GM12878 (cell line): Measurements from ENCODE around the gene ADD1. TPM values are rescaled to one million over a fixed set of nuclear protein-coding genes. Genes with fewer than 3 reads are reported as not detected.

ENCODE experiments used
- ATAC-seq: fragments of 200-7000 bp; cut with Tn5 transposase; 3 replicates; pipeline ENCODE4 v1.9.1; 2020; ENCODE audit warnings: mild to moderate bottlenecking, moderate library complexity
- BruUV-seq: library from RNA; stranded (reverse); fragments of 400-500 nt; replicated peaks from 2 replicates; lab custom pipeline; 2021; lab: Mats Ljungman, UMichigan
- CTCF ChIA-PET: fragments of 300-600 bp; sonication (Branson Sonifier 250); formaldehyde crosslinking; extraction: SDS; loops from one replicate; lab custom pipeline; 2021; ENCODE audit warnings: inconsistent platforms; lab: Yijun Ruan, JAX
- POLR2A ChIA-PET: fragments of 350-600 bp; formaldehyde crosslinking; extraction: SDS; loops from one replicate; lab custom pipeline; 2021; ENCODE audit warnings: inconsistent platforms; lab: Charles Lee
- RAD21 ChIA-PET: fragments of 300-600 bp; sonication (Branson Sonifier 250); formaldehyde crosslinking; loops from one replicate; lab custom pipeline; 2023; ENCODE audit warnings: antibody characterized with exemption; ENCODE audit not compliant: unreplicated experiment; lab: Charles Lee
- SMC1A ChIA-PET: fragments of 300-600 bp; sonication (Branson Sonifier 250); formaldehyde crosslinking; loops from one replicate; lab custom pipeline; 2023; ENCODE audit not compliant: unreplicated experiment, uncharacterized antibody; lab: Charles Lee
- DNase-seq: peaks from one replicate; pipeline ENCODE4 v3.0.0-alpha.2; 2011; ENCODE audit warnings: low read depth, low spot score
- FAIRE-seq: peaks from 3 replicates; lab custom pipeline; 2011; peaks lifted over from hg19 to GRCh38; lab: Jason Lieb, UNC
- H2AFZ ChIP-seq: 2 replicates; pipeline ENCODE4 v1.6.0; 2011; ENCODE audit warnings: low read depth, low read length, control low read depth; ENCODE audit not compliant: control insufficient read depth
- H3K27ac ChIP-seq: 2 replicates; pipeline ENCODE4 v1.5.1; 2011; ENCODE audit warnings: control low read depth; ENCODE audit not compliant: control insufficient read depth, insufficient read depth
- H3K27me3 ChIP-seq, 2 experiments: replicated peaks in 1 of 2; 2 replicates each; pipeline versions ENCODE4 v1.6.0 to v1.6.1; 2011; ENCODE audit warnings: low read length in 1 of 2; ENCODE audit not compliant: control insufficient read depth in 2 of 2, insufficient read depth in 2 of 2
- H3K36me3 ChIP-seq, 2 experiments: 2 replicates each; pipeline ENCODE4 v1.5.1; 2011; ENCODE audit warnings: low read length in 1 of 2; ENCODE audit not compliant: control insufficient read depth in 2 of 2, insufficient read depth in 2 of 2
- H3K4me1 ChIP-seq: 2 replicates; pipeline ENCODE4 v1.6.1; 2011; ENCODE audit warnings: mild to moderate bottlenecking, low read length, moderate library complexity, mixed read lengths; ENCODE audit not compliant: control insufficient read depth, insufficient read depth
- H3K4me2 ChIP-seq: 2 replicates; pipeline ENCODE4 v1.6.0; 2011; ENCODE audit warnings: control low read depth; ENCODE audit not compliant: control insufficient read depth, insufficient read depth
- H3K4me3 ChIP-seq: fragments of 200-600 bp; sonication (generic); 2 replicates; pipeline ENCODE4 v1.5.1; 2016
- H3K79me2 ChIP-seq: 2 replicates; pipeline ENCODE4 v1.6.0; 2011; ENCODE audit warnings: low read length; ENCODE audit not compliant: control insufficient read depth, insufficient read depth
- H3K9ac ChIP-seq: 2 replicates; pipeline ENCODE4 v1.8.0; 2011; ENCODE audit warnings: low read length, control low read depth, mixed read lengths; ENCODE audit not compliant: control insufficient read depth, insufficient read depth
- H3K9me3 ChIP-seq: replicated peaks from 3 replicates; pipeline ENCODE4 v1.5.1; 2011; ENCODE audit warnings: mild to moderate bottlenecking, low read length; ENCODE audit not compliant: control insufficient read depth, insufficient read depth
- H4K20me1 ChIP-seq: 2 replicates; pipeline ENCODE4 v1.6.0; 2011; ENCODE audit not compliant: control insufficient read depth, insufficient read depth
- BRCA1 ChIP-seq: IDR thresholded peaks from 2 replicates; pipeline ENCODE4 v1.6.1; 2011; ENCODE audit warnings: low read depth, low read length, improper control_type of control experiment
- CBFB ChIP-seq: IDR thresholded peaks from 2 replicates; pipeline ENCODE4 v1.6.1; 2016; ENCODE audit warnings: antibody characterized with exemption, low read depth
- CREB1 ChIP-seq: IDR thresholded peaks from 2 replicates; pipeline ENCODE4 v1.6.1; 2012; ENCODE audit warnings: low read depth, mild to moderate bottlenecking, inconsistent platforms
- HCFC1 ChIP-seq: fragments of 150-350 bp; IDR thresholded peaks from 2 replicates; pipeline ENCODE4 v1.6.1; 2014; ENCODE audit warnings: low read length
- IKZF1 ChIP-seq: fragments of 450-650 bp; conservative IDR thresholded peaks from 2 replicates; pipeline ENCODE4 v1.6.1; 2017; ENCODE audit warnings: antibody characterized with exemption, mild to moderate bottlenecking
- JUNB ChIP-seq: IDR thresholded peaks from 2 replicates; pipeline ENCODE4 v1.6.1; 2016; ENCODE audit warnings: antibody characterized with exemption, mild to moderate bottlenecking
- MEF2B ChIP-seq: fragments of 450-650 bp; IDR thresholded peaks from 2 replicates; pipeline ENCODE4 v1.6.1; 2018; ENCODE audit warnings: mild to moderate bottlenecking, moderate library complexity; ENCODE audit not compliant: partially characterized antibody, poor library complexity, severe bottlenecking
- NFYB ChIP-seq: IDR thresholded peaks from 2 replicates; pipeline ENCODE4 v1.6.1; 2011; ENCODE audit warnings: low read depth, mild to moderate bottlenecking, low read length, improper control_type of control experiment, moderate library complexity; ENCODE audit not compliant: insufficient read depth
- PML ChIP-seq: IDR thresholded peaks from 2 replicates; pipeline ENCODE4 v1.6.1; 2012; ENCODE audit warnings: low read length, inconsistent platforms
- SIN3A ChIP-seq: IDR thresholded peaks from 2 replicates; pipeline ENCODE4 v1.6.1; 2012; ENCODE audit warnings: low read depth, low read length, improper control_type of control experiment
- STAT3 ChIP-seq: IDR thresholded peaks from 2 replicates; pipeline ENCODE4 v1.6.1; 2011; ENCODE audit warnings: low read depth, low read length, improper control_type of control experiment
- ZNF217 ChIP-seq: fragments of 450-650 bp; IDR thresholded peaks from 2 replicates; pipeline ENCODE4 v1.6.1; 2017; ENCODE audit warnings: antibody characterized with exemption, mild to moderate bottlenecking
- ZNF24 ChIP-seq: fragments of 450-650 bp; IDR thresholded peaks from 2 replicates; pipeline ENCODE4 v1.6.1; 2017; ENCODE audit warnings: antibody characterized with exemption, mild to moderate bottlenecking
- WGBS: methylation state at CpG from one replicate; pipeline ENCODE4 v1.1.6; 2016; ENCODE audit warnings: low lambda C conversion rate; ENCODE audit not compliant: insufficient replicate concordance, insufficient coverage; ENCODE audit errors: missing lambda C conversion rate; 5-methylcytosine and 5-hydroxymethylcytosine counted together
- in situ Hi-C: fragments of 300-500 bp; cut with MboI; formaldehyde crosslinking; loops from 9 replicates; pipeline ENCODE4 v1.14.3; 2018; ENCODE audit warnings: mixed read lengths
- intact Hi-C: fragments of 100-400 bp; cut with micrococcal nuclease; formaldehyde crosslinking; loops from one replicate; pipeline ENCODE4 v1.14.2; 2022; ENCODE audit not compliant: unreplicated experiment
- polyA plus RNA-seq, 11 experiments: library from polyadenylated mRNA; depleted of rRNA in 4 of 11; unstranded in 6 of 11; stranded (reverse) in 5 of 11; fragments of >200 nt; fragmentation: Nextera tagmentation in 4 of 11; fragmentation: Illumina TruSeq in 1 of 11; extraction: Ambion mirVana in 4 of 11; extraction: Trizol in 1 of 11; gene quantifications; 1 replicate in 1 of 11; 2 replicates in 10 of 11; pipeline versions ENCODE4 v1.2.1 to v1.2.3, GENCODE V29; 2011 to 2016; ENCODE audit warnings: inconsistent platforms in 2 of 11, missing spikeins in 2 of 11, low read depth in 1 of 11
- total RNA-seq, 4 experiments: library from RNA; depleted of rRNA in 3 of 4; stranded (reverse); fragments of >200 nt in 3 of 4; fragmentation: Illumina TruSeq in 1 of 4; extraction: Trizol in 1 of 4; gene quantifications; 2 replicates each; pipeline versions ENCODE4 v1.2.1 to v1.2.3, GENCODE V29; 2013 to 2021
- TF ChIP-seq, protein P1 (sequence below): fragments of 450-650 bp; IDR thresholded peaks from 2 replicates; pipeline ENCODE4 v1.6.1; 2016; ENCODE audit warnings: mild to moderate bottlenecking, moderate library complexity, borderline replicate concordance
- TF ChIP-seq, protein P2 (sequence below): fragments of 450-650 bp; conservative IDR thresholded peaks from 2 replicates; pipeline ENCODE4 v1.6.1; 2017; ENCODE audit warnings: mild to moderate bottlenecking, moderate library complexity
- TF ChIP-seq, protein P3 (sequence below): IDR thresholded peaks from 2 replicates; pipeline ENCODE4 v1.6.1; 2011; ENCODE audit warnings: borderline replicate concordance, low read depth, mild to moderate bottlenecking, moderate library complexity, mixed read lengths, low read length; ENCODE audit not compliant: insufficient read depth; ENCODE audit errors: extremely low read length
- TF ChIP-seq, protein P4 (sequence below): fragments of 450-650 bp; IDR thresholded peaks from 2 replicates; pipeline ENCODE4 v1.6.1; 2014; ENCODE audit warnings: mild to moderate bottlenecking

Gene ADD1
- total and polyA plus RNA-seq, 10 of the 15 experiments (the other 5 are each of a cell fraction or from before 2014, with no cell fraction given): 21.6 to 182 (median 105) TPM

DNA sequence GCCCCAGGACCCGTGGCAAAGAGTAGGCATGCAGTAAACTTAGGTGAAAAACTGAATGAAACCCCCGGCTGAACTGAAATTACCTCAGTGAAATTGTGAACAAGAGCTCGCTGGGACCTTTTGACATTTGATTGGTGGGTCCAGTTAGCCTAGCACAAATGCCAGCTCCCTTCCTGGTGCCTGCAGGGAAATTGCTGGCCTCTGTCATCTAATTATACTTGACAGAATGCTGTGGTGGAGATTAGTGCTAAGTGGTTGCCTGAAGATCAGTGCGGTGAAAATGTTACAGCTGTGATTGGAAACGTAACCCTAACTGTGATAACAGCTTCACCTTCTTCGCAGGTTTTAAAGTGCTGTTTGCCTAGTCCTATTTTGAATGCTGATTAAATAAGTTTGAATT lies 43.0 kb downstream of the ADD1 start:
- no peaks in the 10 kb centered on the region for H3K27me3 ChIP-seq
- H3K9me3 ChIP-seq: no peaks in the 10 kb centered on the region
- no peak overlapping the region for H3K4me2 ChIP-seq
- ChIA-PET CTCF (no interaction called here), POLR2A (no interaction called here), SMC1A (interaction anchor here (1.3 kb wide), 1 partner anchor 25 kb away, joined by 3 read pairs; no protein-coding TSS in a partner anchor), RAD21 (no interaction called here)
- no peaks in the 10 kb centered on the region for H4K20me1 ChIP-seq
- no peak overlapping the region for H3K4me3 ChIP-seq
- no peak overlapping the region for H3K27ac ChIP-seq
- peaks cover 9 to 30% of the 10 kb centered on the region in 2 experiments for H3K36me3 ChIP-seq
- no peaks in the 10 kb centered on the region for H3K4me1 ChIP-seq
- H3K79me2 ChIP-seq: no peaks in the 10 kb centered on the region
- FAIRE-seq (no peak), ATAC-seq (no peak), DNase-seq (no peak)
- BruUV-seq: no TSS peak
- H2AFZ ChIP-seq: no peak overlapping the region
- in situ Hi-C loops (no loop called here), intact Hi-C loops (no loop called here)
- no peak for TF ChIP-seq NFYB
- no peak for TF ChIP-seq ZNF217
- TF ChIP-seq PML: no peak
- TF ChIP-seq MEF2B: no peak
- no peak for TF ChIP-seq HCFC1
- TF ChIP-seq ZNF24: no peak
- no peak for TF ChIP-seq STAT3
- TF ChIP-seq, protein P1, sequence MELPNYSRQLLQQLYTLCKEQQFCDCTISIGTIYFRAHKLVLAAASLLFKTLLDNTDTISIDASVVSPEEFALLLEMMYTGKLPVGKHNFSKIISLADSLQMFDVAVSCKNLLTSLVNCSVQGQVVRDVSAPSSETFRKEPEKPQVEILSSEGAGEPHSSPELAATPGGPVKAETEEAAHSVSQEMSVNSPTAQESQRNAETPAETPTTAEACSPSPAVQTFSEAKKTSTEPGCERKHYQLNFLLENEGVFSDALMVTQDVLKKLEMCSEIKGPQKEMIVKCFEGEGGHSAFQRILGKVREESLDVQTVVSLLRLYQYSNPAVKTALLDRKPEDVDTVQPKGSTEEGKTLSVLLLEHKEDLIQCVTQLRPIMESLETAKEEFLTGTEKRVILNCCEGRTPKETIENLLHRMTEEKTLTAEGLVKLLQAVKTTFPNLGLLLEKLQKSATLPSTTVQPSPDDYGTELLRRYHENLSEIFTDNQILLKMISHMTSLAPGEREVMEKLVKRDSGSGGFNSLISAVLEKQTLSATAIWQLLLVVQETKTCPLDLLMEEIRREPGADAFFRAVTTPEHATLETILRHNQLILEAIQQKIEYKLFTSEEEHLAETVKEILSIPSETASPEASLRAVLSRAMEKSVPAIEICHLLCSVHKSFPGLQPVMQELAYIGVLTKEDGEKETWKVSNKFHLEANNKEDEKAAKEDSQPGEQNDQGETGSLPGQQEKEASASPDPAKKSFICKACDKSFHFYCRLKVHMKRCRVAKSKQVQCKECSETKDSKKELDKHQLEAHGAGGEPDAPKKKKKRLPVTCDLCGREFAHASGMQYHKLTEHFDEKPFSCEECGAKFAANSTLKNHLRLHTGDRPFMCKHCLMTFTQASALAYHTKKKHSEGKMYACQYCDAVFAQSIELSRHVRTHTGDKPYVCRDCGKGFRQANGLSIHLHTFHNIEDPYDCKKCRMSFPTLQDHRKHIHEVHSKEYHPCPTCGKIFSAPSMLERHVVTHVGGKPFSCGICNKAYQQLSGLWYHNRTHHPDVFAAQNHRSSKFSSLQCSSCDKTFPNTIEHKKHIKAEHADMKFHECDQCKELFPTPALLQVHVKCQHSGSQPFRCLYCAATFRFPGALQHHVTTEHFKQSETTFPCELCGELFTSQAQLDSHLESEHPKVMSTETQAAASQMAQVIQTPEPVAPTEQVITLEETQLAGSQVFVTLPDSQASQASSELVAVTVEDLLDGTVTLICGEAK: no peak
- TF ChIP-seq, protein P2, sequence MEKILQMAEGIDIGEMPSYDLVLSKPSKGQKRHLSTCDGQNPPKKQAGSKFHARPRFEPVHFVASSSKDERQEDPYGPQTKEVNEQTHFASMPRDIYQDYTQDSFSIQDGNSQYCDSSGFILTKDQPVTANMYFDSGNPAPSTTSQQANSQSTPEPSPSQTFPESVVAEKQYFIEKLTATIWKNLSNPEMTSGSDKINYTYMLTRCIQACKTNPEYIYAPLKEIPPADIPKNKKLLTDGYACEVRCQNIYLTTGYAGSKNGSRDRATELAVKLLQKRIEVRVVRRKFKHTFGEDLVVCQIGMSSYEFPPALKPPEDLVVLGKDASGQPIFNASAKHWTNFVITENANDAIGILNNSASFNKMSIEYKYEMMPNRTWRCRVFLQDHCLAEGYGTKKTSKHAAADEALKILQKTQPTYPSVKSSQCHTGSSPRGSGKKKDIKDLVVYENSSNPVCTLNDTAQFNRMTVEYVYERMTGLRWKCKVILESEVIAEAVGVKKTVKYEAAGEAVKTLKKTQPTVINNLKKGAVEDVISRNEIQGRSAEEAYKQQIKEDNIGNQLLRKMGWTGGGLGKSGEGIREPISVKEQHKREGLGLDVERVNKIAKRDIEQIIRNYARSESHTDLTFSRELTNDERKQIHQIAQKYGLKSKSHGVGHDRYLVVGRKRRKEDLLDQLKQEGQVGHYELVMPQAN: no peak
- TF ChIP-seq JUNB: no peak
- no peak for TF ChIP-seq IKZF1
- no peak for TF ChIP-seq CREB1
- no peak for TF ChIP-seq BRCA1
- TF ChIP-seq CBFB: no peak
- TF ChIP-seq, protein P3, sequence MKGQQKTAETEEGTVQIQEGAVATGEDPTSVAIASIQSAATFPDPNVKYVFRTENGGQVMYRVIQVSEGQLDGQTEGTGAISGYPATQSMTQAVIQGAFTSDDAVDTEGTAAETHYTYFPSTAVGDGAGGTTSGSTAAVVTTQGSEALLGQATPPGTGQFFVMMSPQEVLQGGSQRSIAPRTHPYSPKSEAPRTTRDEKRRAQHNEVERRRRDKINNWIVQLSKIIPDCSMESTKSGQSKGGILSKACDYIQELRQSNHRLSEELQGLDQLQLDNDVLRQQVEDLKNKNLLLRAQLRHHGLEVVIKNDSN: no peak
- TF ChIP-seq, protein P4, sequence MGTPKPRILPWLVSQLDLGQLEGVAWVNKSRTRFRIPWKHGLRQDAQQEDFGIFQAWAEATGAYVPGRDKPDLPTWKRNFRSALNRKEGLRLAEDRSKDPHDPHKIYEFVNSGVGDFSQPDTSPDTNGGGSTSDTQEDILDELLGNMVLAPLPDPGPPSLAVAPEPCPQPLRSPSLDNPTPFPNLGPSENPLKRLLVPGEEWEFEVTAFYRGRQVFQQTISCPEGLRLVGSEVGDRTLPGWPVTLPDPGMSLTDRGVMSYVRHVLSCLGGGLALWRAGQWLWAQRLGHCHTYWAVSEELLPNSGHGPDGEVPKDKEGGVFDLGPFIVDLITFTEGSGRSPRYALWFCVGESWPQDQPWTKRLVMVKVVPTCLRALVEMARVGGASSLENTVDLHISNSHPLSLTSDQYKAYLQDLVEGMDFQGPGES: no peak
- TF ChIP-seq SIN3A: no peak
- no peak overlapping the region for H3K9ac ChIP-seq
- 89% methylated on average over 6 of the region's 6 CpGs for WGBS
